HCEC 1CT (cell line): ENCODE results near the gene GZMM.

Source experiments
- DNase-seq: peaks from one replicate; pipeline ENCODE4 v3.0.0-alpha.2; 2017

GZMM gene

DNA sequence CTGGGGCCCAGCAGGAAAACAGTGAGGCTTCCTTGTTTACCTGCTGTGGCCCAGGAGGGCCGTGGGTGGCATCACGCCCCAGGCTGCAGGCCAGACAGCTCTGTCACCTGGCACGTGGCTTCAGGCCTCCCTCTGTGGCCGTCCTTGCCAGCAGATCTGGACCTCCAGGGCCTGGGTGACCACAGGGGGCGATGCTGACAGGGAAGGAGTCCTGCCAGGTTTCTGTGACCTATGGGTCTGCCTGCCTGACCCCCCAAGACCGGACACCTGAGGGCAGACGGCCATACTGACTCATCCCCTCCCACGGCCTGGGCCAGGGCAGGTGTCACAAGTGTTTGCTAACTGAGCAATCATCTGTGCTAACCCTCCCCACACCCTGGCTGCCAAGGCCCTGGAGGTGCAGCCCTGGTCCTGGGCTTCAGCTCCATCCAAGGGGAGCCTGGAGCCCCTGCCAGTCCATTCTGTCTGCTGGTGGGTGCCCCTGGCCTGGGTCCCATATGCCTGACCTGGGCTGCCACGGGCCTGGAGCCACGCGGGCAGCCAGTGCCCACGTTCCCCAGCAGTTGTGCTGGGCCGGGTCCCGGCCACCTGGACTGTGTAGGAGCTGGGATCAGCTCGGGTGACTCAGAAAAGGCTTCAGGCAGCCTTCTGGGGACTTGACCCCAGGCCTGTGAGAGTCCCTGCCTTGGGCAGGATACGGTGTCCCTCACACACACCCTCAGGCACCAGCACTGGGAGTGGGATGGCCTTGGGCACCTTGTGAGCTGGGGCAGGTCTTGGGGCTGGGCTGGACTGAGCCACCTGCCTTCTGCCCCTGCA lies 8.6 kb upstream of the GZMM start:
- DNase-seq = no peak

DNA sequence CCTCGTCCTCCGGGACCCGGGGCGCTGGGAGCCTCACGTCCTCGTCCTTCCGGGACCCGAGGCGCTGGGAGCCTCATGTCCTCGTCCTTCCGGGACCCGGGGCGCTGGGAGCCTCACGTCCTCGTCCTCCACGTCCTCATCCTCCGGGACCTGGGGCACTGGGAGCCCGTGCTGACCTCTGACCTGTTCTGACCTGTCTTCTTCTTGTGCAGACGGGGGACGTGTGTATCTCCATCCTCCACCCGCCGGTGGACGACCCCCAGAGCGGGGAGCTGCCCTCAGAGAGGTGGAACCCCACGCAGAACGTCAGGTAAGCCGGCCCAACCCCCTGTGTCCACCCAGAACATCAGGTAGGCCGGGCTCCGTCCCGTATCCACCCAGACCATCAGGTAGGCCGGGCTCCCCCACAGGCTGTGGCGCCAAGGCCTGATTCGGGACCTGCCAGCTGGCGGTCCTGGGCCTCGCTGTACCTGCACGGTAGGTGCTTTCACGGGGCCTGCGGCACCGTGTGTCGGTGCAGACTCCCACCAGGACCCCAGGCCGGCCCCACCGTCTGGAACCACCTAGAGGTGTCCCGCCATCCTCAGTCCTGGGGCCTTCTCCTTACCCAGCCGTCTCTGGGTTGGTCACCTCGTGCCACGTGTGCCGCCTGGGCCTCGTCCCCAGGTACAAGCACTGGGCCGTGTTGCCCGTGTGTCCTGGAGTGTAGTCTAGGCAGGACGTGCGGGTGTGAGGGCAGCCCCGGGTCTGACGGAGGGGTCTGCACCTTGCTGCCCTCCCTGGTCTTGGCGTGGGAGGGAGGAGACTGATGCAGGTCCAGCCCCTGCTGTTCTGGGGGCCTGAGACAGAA lies 7.6 kb upstream of the GZMM start:
- DNase-seq = no peak

DNA sequence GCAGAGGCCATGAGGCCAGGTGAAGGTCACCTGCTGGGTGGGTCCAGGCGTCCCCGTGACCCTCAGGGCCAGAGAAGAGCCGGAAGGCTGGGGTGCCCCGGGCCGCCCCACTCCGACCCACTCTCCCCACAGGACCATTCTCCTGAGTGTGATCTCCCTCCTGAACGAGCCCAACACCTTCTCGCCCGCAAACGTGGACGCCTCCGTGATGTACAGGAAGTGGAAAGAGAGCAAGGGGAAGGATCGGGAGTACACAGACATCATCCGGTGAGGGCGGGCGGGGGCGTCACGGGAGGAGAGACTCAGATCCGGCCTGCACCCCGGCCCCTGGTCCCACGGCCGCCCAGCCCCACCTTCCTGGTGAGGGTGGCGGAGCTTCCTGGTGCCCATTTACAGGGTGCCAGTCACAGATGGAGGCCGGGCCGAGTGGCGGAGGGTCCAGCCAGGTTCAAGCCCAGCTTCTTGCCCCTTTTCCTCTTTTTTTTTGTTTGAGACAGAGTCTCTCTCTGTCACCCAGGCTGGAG lies 6.9 kb upstream of the GZMM start:
- DNase-seq = no peak

DNA sequence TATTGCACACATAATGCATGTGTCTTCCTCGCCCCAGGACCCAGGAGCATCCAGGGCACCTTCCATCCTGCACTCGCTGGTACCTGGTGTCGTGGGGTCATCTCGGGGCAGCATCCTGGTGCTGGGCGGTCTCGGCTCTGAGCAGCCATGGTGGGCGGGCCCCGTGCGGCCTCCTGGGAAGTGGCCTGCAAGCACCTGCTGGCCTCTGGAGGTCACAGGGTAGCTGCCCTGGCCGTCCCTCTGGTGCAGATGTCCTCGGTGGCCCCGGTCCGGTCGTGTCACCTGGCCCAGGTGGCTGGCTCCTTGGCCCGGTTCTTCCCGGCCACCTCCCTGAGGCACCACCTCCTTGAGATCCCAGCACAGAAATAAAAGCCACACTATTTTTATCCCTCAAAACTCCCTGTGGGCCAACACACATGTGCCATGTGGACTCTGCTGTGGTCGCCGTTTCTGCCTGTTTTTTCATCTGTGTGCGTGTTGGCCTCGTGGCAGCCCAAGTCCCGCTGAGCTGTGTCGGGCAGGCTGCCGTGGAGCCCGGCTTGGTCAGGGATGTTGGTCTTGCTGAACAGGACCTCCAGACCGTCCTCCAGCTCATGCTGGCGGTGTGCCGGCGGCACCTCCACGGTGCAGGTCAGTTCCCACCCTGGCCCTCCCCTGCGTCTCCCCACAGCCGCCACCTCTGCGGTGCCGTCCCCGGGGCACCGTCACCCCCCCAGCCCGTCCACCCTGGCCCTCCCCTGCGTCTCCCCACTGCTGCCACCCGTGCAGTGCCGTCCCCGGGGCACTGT lies 5.0 kb upstream of the GZMM start:
- DNase-seq = no peak

DNA sequence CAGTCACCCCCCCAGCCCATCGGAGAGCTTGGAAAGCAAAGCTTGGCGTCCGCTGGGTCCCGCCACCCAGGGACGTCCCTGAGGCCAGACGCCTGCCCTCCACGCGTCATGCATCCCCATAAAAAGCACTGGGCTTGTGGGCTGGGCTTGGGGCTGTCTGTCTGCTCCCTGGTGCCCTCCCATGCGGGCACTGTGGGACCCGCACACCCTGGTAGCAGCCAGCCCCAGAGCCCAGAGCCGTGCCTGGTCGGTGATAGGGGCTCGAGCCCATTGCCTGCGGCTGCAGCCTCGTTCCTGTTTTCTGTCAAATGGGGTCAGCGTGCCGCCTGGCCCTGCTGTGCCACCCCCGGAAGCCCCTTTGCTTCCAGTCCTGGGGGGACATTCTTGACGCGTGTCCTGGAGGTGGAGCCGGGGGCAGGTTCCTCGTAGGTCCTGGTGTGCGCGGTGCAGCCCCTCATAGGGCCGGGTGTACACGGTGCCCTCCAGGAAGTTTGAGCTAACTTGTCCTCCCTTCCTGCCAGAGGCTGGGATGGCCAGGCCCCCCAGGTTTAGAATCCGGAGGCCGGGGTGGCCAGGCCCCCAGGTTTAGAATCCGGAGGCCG lies 4.3 kb upstream of the GZMM start:
- DNase-seq = no peak

DNA sequence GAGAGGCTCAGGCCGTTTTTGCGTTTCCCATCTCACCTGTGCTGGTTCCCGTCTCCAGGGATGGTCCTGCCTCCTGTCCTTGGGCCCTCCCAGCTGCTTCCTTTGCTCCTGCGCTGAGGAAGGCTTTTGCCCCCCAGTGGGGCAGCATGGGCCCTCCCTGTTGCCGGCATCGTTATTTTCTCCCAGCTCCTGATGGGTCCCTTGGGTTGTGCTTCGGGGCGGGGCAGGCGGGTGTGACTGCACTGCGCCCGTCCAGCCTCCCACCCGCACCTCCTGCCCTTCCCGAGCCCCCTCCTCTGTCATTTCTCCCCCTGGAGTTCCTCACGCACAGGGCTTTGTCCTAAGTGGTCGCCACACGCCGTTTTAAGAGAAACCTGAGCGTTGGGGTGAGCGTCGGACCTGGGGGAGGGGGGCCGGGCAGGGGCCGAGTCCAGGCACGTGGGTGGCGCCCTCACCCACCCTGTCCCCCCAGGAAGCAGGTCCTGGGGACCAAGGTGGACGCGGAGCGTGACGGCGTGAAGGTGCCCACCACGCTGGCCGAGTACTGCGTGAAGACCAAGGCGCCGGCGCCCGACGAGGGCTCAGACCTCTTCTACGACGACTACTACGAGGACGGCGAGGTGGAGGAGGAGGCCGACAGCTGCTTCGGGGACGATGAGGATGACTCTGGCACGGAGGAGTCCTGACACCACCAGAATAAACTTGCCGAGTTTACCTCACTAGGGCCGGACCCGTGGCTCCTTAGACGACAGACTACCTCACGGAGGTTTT lies 2.8 kb upstream of the GZMM start:
- no peak for DNase-seq

DNA sequence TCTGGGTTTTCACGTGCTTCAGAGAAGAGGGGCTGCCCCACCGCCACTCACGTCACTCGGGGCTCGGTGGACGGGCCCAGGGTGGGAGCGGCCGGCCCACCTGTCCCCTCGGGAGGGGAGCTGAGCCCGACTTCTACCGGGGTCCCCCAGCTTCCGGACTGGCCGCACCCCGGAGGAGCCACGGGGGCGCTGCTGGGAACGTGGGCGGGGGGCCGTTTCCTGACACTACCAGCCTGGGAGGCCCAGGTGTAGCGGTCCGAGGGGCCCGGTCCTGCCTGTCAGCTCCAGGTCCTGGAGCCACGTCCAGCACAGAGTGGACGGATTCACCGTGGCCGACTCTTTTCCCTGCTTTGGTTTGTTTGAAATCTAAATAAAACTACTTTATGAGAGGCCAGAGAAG lies 2.2 kb upstream of the GZMM start:
- no peak for DNase-seq

DNA sequence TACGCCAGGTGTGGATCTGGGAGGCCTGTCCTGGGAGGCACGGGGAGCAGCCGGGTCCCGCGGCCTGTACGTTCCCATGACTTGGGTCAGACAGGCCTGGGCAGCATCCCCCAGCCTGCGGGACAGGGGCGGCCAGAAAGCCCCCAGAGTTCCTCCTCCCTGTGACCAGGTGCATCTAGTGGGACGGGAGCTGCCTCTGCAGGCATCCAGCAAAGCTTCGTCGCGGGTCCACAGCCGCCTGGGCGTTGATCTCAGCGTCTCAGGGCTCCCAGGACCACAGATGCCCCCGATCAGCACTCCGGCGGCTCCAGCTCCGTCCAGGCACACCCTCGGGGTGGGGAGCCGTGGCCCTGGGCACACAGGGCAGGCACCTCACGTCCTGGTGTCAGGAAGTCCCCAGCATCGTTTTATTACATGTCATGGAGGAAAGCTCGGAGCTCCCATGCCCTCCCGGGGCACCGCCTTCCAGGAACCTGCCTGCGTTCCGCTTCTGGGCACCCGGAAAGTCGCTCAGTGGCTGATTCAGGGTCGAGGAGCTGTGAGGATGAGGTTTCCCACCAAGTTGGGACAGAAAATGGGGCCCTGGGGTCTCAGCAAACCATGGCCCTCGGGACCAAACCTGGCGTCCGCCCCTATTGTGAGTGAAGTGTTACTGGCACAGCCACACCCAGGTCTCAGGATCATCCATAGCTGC lies 1.5 kb upstream of the GZMM start:
- DNase-seq = no peak

DNA sequence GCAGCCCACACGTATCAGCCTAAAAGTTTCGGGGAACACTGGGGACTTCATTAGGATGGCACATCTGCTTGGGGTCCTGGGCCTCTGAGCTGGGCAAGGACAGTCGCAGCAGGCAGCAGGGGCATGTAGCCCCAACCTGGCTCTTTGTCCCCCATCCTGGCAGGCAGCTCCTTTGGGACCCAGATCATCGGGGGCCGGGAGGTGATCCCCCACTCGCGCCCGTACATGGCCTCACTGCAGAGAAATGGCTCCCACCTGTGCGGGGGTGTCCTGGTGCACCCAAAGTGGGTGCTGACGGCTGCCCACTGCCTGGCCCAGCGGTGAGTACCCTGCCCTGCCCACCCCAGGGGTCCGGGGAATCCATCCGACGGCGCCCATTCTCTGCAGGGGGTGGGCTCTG lies 3.3 kb downstream of the GZMM start:
- DNase-seq = no peak

DNA sequence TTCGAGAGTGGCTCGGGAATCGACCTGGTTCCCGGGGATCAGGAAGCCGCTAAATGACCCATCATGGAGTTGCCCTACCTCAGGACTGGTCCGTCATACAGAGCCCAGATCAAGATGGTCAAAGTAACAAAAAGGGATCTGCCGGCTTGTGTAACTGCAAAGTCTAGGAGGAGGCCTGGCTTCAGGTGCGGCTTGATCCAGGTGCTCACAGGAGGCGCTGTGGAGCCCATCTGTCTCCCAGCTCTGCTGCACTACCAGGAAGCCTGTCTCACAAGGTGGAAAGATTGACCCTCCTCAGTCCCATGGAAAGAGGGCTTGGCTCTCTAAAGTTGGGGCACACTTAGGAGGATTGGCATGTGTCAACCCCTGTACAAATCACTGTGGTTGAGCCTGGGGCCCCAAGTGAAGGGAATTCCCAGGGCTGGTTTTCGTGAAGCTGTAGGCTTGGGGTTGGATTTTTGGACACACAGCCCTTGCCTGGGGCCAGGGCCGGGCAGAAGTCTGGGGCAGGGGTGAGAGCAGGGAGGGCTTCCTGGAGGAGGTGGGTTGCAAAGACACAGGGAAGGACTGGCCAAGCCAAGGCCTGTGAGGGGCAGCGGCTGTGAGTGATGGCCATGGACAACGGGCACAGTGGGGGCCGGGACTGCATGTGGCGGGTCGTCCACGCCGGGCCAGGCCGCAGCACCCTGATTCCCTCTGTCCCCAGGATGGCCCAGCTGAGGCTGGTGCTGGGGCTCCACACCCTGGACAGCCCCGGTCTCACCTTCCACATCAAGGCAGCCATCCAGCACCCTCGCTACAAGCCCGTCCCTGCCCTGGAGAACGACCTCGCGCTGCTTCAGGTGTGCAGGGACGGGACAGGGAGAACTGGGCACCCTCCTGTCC lies 4.2 kb downstream of the GZMM start:
- no peak for DNase-seq

DNA sequence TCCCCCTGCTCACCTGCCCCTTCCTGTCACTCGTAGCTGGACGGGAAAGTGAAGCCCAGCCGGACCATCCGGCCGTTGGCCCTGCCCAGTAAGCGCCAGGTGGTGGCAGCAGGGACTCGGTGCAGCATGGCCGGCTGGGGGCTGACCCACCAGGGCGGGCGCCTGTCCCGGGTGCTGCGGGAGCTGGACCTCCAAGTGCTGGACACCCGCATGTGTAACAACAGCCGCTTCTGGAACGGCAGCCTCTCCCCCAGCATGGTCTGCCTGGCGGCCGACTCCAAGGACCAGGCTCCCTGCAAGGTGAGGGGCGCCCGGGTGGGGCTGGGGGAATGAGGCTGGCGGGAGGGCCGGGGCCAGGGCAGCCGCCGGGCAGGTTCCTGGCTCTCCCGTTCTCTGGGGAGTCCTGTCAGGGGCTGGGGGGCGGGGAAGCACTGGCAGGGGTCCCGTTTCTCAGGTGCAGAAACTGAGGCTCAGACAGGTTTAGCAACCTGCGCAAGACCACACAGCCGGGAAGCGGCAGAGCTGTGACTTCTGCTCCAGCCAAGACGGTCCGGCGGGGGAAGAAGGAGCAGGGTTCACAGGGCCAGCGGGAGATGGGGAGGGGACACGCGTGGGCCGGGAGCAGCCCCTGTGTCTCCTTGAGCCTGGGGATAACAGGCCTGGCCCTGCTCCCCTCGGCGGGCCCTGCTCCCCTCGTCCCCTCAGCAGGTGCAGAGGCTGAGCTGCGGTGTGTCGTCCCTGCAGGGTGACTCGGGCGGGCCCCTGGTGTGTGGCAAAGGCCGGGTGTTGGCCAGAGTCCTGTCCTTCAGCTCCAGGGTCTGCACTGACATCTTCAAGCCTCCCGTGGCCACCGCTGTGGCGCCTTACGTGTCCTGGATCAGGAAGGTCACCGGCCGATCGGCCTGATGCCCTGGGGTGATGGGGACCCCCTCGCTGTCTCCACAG lies 5.3 kb downstream of the GZMM start:
- no peak for DNase-seq

DNA sequence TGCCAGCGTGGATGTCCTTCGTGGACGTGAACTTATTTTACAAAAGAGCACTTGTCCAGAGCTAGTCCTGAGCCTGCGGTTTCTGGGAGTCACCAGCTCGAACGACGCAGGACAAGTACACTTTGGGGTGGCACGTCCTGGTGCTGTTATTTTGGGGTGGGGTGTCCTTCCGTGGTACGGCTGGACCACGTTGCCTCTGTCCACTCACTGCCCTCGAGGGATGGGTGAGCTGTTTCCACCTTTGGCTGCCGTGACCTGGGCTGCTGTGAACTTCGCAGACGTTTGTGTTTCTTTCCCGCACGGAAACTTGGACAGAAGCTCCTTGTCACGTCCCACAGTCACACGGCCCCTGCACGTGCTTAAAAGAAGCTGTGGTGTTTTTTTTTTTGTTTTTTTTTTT lies 11.0 kb downstream of the GZMM start:
- DNase-seq = no peak

DNA sequence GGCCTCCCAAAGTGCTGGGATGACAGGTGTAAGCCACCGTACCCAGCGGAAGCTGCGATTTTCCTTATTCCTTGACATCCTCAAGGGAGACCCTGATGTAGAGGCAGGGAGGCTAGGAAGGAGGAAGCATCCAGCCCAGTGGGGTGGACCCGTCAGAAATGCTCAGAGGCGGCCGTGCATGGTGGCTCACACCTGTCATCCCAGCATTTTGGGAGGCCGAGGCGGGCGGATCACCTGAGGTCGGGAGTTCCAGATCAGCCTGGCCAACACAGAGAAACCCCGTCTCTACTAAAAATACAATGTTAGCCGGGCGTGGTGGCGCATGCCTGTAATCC lies 11.6 kb downstream of the GZMM start:
- DNase-seq = no peak

DNA sequence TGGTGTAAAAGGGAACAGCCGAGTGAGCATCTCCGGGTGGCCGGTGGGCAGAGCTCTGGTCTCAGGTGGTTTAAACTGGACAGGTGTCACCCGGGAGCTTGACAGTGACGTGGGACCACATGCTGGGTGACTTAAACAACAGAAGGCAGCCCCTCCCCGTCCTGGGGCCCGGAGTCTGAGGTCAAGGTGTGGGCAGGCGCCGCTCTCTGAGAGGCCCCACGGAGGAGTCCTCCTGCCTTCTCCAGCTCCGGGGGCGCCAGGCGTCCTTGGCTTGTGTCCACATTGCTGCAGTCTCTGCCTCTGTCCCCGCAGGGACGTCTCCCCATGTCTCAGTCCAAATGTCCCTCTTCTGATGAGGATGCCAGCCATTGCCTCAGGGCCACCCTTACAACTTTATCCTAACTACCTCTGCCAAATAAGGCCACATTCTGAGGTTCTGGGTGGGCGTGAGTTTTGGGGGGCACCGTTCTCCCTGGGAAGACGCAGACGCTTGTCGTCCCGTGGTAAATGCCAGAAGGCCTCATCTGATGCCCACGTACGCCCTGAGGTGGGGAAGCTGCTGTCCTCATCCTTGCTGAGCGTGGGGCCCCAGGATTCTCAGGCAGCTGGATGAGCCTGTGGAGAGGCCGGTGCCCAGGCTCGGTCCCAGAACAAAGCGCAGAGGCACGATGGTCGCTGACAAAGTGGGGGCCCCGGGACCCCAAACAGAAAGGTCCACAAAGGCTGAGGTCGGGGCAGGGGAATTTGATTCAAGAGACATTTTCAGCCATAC lies 12.9 kb downstream of the GZMM start:
- DNase-seq = no peak

DNA sequence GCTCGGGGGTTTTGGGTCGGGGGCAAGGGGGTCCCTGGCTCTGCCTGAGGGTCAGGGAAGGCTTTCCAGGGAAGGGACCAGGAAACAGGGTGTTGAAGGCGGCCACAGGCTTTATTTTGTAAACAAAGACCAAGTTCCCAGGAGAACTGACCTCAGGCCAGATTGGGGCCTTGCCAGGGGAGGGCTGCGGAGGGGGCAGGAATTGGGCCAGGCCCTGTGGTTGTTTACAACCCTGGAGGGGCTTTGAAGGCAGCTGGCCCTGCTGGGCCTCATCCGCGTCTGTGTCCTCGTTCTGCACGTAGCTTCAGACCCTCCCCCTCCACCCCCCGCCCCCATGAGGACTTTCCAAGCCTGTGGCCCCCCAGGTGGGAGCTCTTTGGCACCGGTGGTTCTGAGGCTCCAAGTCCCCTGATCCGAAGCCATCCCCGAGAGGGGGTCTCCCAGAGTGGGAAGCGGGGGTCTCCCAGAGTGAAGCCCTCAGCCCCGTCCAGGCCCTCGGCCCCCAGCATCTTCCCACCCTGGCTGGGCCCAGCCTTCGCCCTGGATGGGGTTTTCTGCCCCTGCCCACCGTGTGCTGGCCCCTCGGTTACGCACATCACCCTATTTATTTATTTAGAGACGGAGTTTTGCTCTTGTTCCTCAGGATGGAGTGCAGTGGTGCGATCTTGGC lies 15.1 kb downstream of the GZMM start:
- no peak for DNase-seq

DNA sequence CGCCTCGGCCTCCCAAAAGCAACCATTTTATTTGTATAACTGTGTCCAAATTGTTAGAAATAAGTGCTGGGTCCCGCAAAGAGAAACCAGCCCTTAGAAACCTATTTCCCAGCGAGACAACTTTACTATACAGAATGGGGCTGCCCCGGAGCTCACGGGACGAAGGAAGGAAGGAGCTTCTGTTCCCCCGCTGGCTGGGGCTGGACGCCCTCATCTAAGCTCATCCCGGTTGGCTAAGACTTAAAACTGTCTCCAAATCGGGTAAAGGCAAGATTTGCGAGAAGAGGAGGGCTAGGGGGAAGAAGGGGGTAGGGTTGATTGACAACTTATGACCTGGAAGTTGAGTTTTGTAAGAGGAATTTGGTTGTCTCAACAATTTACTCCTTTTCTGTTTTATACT lies 16.3 kb downstream of the GZMM start:
- no peak for DNase-seq

DNA sequence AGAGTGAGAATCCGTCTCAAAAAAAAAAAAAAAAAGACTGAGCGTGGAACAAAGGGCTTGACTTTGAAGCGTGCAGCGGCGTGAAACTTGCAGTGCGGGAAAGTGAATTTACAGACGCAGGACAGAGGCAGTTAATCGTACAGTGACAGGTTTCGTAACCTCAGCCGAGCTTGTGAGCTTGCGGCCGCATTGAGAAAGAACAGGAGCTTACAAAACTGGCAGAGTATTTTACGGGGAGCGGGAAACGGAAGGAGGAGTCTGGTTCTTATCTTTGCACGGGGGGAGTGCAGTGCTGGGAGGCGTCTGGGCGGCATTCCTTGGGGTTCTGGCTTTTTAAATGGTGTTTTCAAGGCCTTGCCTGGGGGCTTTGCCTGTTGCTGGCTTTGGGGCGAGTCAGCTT lies 22.6 kb downstream of the GZMM start:
- DNase-seq = no peak

DNA sequence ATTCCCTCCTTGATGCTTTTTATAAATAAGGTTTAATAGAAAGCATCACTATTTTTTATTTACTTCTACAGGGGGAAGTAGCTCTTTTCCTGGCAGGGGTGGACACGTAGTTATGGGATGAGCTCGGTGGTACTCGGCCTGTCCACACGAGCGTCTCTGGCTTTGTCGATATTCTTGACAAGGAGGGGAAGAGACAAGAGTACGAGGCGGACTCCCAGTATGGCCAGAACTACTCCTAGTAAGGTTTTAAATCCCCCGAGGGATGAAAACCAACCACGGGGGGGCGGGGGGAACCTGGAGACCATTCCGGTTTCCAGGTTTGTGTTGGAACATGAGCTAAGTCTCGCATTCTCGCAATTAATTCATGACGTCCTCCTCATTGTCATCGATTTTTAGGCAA lies 23.0 kb downstream of the GZMM start:
- no peak for DNase-seq
